HCT116 (cell line): ENCODE results near the gene C1QB. TPM values are rescaled to one million over a fixed set of nuclear protein-coding genes. Genes with fewer than 3 reads are reported as not detected.

Source experiments
- ATAC-seq: fragments of 200-7000 bp; cut with Tn5 transposase; 2 replicates; pipeline ENCODE4 v1.9.1; 2020; ENCODE audit warnings: mild to moderate bottlenecking, moderate library complexity
- BruUV-seq: library from RNA; stranded (reverse); fragments of 400-500 nt; replicated peaks from 2 replicates; lab custom pipeline; 2021; lab: Mats Ljungman, UMichigan
- CTCF ChIA-PET: fragments of 300-600 bp; sonication (Branson Sonifier 250); formaldehyde crosslinking; loops from one replicate; lab custom pipeline; 2021; ENCODE audit warnings: antibody characterized with exemption; lab: Charles Lee
- POLR2A ChIA-PET: fragments of 300-600, 350-600 bp; sonication (Branson Sonifier 250); formaldehyde crosslinking; loops from one replicate; lab custom pipeline; 2021; ENCODE audit warnings: antibody characterized with exemption; lab: Charles Lee
- RAD21 ChIA-PET, 2 experiments: fragments of 300-600 bp; sonication (Branson Sonifier 250); formaldehyde crosslinking; loops; one replicate each; lab custom pipeline; 2023; ENCODE audit warnings: low total read pairs in 2 of 2; ENCODE audit not compliant: uncharacterized antibody in 2 of 2, unreplicated experiment in 2 of 2, low non-redundant PET in 1 of 2; lab: Charles Lee
- DNase-seq: peaks from one replicate; pipeline ENCODE4 v3.0.0-alpha.2; 2010; ENCODE audit warnings: low read depth, low spot score
- H2AFZ ChIP-seq: fragments of 200-600 bp; shearing (Covaris generic), sonication (generic); 2 replicates; pipeline ENCODE4 v1.6.1; 2017; ENCODE audit warnings: low read depth, mixed run types, mixed read lengths, antibody characterized with exemption, low read length; ENCODE audit not compliant: poor library complexity, severe bottlenecking
- H3K27ac ChIP-seq: 2 replicates; pipeline ENCODE4 v1.5.1; 2012; ENCODE audit warnings: low read depth, low read length
- H3K27me3 ChIP-seq: fragments of 200-600 bp; sonication (generic); 2 replicates; pipeline ENCODE4 v1.6.1; 2016; ENCODE audit warnings: mixed run types, low read length, mixed read lengths; ENCODE audit not compliant: insufficient read depth
- H3K36me3 ChIP-seq, 2 experiments: fragments of 200-500 bp in 1 of 2; fragments of 200-600 bp in 1 of 2; sonication (Bioruptor generic) in 1 of 2; sonication (generic) in 1 of 2; 2 replicates each; pipeline versions ENCODE4 v1.5.1 to v1.6.1; 2014 to 2016; ENCODE audit warnings: low read length in 2 of 2, inconsistent platforms in 1 of 2, mixed read lengths in 1 of 2, mixed run types in 1 of 2; ENCODE audit not compliant: insufficient read depth in 2 of 2, control insufficient read depth in 1 of 2
- H3K4me1 ChIP-seq, 2 experiments: fragments of 200-600 bp in 1 of 2; sonication (generic) in 1 of 2; 2 replicates each; pipeline versions ENCODE4 v1.5.1 to v1.6.1; 2012 to 2017; ENCODE audit warnings: low read length in 2 of 2, inconsistent platforms in 1 of 2, mild to moderate bottlenecking in 1 of 2, mixed read lengths in 1 of 2, mixed run types in 1 of 2, moderate library complexity in 1 of 2; ENCODE audit not compliant: insufficient read depth in 2 of 2, control insufficient read depth in 1 of 2
- H3K4me2 ChIP-seq: fragments of 200-600 bp; sonication (generic); 2 replicates; pipeline ENCODE4 v1.6.1; 2017; ENCODE audit warnings: mixed run types, low read length, mixed read lengths
- H3K4me3 ChIP-seq, 2 experiments: fragments of 200-600 bp in 1 of 2; sonication (generic) in 1 of 2; replicated peaks in 1 of 2; 2 replicates each; pipeline ENCODE4 v1.5.1; 2011 to 2016; ENCODE audit warnings: low read length in 2 of 2, control low read depth in 1 of 2, low read depth in 1 of 2, mild to moderate bottlenecking in 1 of 2, mixed read lengths in 1 of 2, mixed run types in 1 of 2
- H3K79me2 ChIP-seq: fragments of 200-600 bp; sonication (generic); 2 replicates; pipeline ENCODE4 v1.6.1; 2017; ENCODE audit warnings: mild to moderate bottlenecking, mixed run types, low read length, moderate library complexity, mixed read lengths; ENCODE audit not compliant: insufficient read depth
- H3K9ac ChIP-seq: fragments of 200-600 bp; sonication (generic); 2 replicates; pipeline ENCODE4 v1.6.1; 2016; ENCODE audit warnings: low read length, mixed read lengths
- H3K9me2 ChIP-seq: fragments of 200-600 bp; sonication (generic), shearing (Covaris generic); 2 replicates; pipeline ENCODE4 v1.6.1; 2017; ENCODE audit warnings: mixed run types, mild to moderate bottlenecking, moderate library complexity; ENCODE audit not compliant: insufficient read depth
- H3K9me3 ChIP-seq, 2 experiments: fragments of 200-500 bp in 1 of 2; fragments of 200-600 bp in 1 of 2; sonication (Bioruptor generic) in 1 of 2; sonication (generic) in 1 of 2; 2 replicates each; pipeline ENCODE4 v1.6.1; 2014 to 2017; ENCODE audit warnings: low read length in 2 of 2, mixed read lengths in 2 of 2, inconsistent platforms in 1 of 2, low read depth in 1 of 2, mild to moderate bottlenecking in 1 of 2, mixed run types in 1 of 2, moderate library complexity in 1 of 2; ENCODE audit not compliant: control insufficient read depth in 1 of 2, insufficient read depth in 1 of 2
- H4K20me1 ChIP-seq: fragments of 200-600 bp; sonication (generic), shearing (Covaris generic); 2 replicates; pipeline ENCODE4 v1.6.1; 2017; ENCODE audit warnings: mixed run types, mild to moderate bottlenecking, moderate library complexity; ENCODE audit not compliant: insufficient read depth
- ELF1 ChIP-seq: IDR thresholded peaks from 2 replicates; pipeline ENCODE4 v1.6.1; 2012; ENCODE audit warnings: low read depth, borderline replicate concordance
- EZH2phosphoT487 ChIP-seq: fragments of 200-600 bp; IDR thresholded peaks from 2 replicates; pipeline ENCODE4 v1.6.1; 2018; ENCODE audit warnings: antibody characterized with exemption, borderline replicate concordance
- FOSL1 ChIP-seq: IDR thresholded peaks from 2 replicates; pipeline ENCODE4 v1.6.1; 2012; ENCODE audit warnings: low read depth
- JUND ChIP-seq: IDR thresholded peaks from 2 replicates; pipeline ENCODE4 v1.6.1; 2012
- POLR2AphosphoS5 ChIP-seq: IDR thresholded peaks from 2 replicates; pipeline ENCODE4 v1.6.1; 2011; ENCODE audit warnings: mild to moderate bottlenecking, low read depth, low read length, moderate library complexity
- RAD21 ChIP-seq: IDR thresholded peaks from 2 replicates; pipeline ENCODE4 v1.6.1; 2012; ENCODE audit warnings: low read depth, mild to moderate bottlenecking
- SIN3A ChIP-seq: IDR thresholded peaks from 2 replicates; pipeline ENCODE4 v1.6.1; 2012; ENCODE audit warnings: low read depth
- SRF ChIP-seq: IDR thresholded peaks from 2 replicates; pipeline ENCODE4 v1.6.1; 2012; ENCODE audit warnings: low read depth
- YY1 ChIP-seq: IDR thresholded peaks from 2 replicates; pipeline ENCODE4 v1.6.1; 2011; ENCODE audit warnings: low read length, low read depth, moderate library complexity, mild to moderate bottlenecking; ENCODE audit not compliant: insufficient replicate concordance; ENCODE audit errors: extremely low read depth
- ZFX ChIP-seq: fragments of 450-650 bp; IDR thresholded peaks from 2 replicates; pipeline ENCODE4 v1.6.1; 2017
- intact Hi-C: fragments of 100-400 bp; cut with micrococcal nuclease; formaldehyde crosslinking; loops from 2 replicates; pipeline ENCODE4 v1.10.0; 2022
- total RNA-seq: library from RNA; stranded (reverse); gene quantifications from one replicate; pipeline ENCODE4 v1.2.1, GENCODE V29; 2021; ENCODE audit not compliant: unreplicated experiment
- TF ChIP-seq, protein P1 (sequence below): IDR thresholded peaks from 2 replicates; pipeline ENCODE4 v1.6.1; 2011; ENCODE audit warnings: mild to moderate bottlenecking, low read length, moderate library complexity; ENCODE audit not compliant: insufficient replicate concordance; ENCODE audit errors: extremely low read depth
- TF ChIP-seq, protein P2 (sequence below): IDR thresholded peaks from 2 replicates; pipeline ENCODE4 v1.6.1; 2012

C1QB gene
- total RNA-seq, 1 experiment from 2014 or later: 0.32 TPM

DNA sequence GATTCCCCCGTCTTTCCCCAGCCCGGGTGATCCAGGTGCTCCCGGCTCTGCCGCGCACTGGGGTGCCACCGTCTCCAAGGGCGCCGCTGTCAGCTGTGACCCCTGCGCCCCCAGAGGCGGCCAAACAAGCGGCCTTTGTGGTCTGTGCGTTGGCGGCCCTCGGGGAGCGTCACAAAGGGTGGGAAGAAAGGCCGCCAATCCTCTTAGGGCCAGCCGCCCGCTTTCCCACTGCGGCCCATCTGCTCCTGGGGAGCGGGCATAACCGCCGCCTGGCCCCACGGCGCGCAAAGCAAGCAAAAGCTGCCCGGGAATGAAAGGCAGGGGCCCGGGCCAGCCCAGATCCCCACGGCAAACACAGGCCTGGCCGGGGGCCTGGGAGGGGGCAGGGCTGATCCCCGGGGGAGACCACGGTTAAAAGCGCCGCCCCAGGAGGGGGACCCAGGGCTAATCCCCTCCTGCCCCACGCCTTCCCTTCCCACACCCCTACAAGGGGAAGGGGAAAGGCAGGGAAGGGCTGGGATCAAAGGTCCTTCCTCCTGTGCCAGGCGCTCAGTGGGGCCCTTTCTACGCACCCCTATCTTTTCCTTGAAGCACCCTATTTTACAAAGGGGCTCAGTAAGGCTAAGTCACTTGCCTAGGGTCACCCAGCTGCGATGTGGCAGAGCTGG, 24.0 kb downstream of the C1QB start:
- ATAC-seq: no peak
- no peak overlapping the region for H3K4me3 ChIP-seq
- no peak overlapping the region for H3K27ac ChIP-seq
- no peaks in the 10 kb centered on the region for H3K36me3 ChIP-seq
- no peaks in the 10 kb centered on the region for H3K27me3 ChIP-seq
- no TSS peak for BruUV-seq
- H3K9me2 ChIP-seq: no peaks in the 10 kb centered on the region
- CTCF ChIA-PET: interaction anchor here (5.1 kb wide), 1 partner anchor 254 kb away, joined by 67 read pairs; no protein-coding TSS in a partner anchor
- RAD21 ChIA-PET: no interaction called here
- TF ChIP-seq EZH2phosphoT487 (no peak), RAD21 (no peak), POLR2AphosphoS5 (no peak), YY1 (no peak), SRF (no peak), FOSL1 (no peak), ZFX (no peak), SIN3A (no peak), JUND (no peak), ELF1 (no peak)
- TF ChIP-seq, protein P1, sequence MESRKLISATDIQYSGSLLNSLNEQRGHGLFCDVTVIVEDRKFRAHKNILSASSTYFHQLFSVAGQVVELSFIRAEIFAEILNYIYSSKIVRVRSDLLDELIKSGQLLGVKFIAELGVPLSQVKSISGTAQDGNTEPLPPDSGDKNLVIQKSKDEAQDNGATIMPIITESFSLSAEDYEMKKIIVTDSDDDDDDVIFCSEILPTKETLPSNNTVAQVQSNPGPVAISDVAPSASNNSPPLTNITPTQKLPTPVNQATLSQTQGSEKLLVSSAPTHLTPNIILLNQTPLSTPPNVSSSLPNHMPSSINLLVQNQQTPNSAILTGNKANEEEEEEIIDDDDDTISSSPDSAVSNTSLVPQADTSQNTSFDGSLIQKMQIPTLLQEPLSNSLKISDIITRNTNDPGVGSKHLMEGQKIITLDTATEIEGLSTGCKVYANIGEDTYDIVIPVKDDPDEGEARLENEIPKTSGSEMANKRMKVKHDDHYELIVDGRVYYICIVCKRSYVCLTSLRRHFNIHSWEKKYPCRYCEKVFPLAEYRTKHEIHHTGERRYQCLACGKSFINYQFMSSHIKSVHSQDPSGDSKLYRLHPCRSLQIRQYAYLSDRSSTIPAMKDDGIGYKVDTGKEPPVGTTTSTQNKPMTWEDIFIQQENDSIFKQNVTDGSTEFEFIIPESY: no peak
- TF ChIP-seq, protein P2, sequence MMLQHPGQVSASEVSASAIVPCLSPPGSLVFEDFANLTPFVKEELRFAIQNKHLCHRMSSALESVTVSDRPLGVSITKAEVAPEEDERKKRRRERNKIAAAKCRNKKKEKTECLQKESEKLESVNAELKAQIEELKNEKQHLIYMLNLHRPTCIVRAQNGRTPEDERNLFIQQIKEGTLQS: no peak
- TF ChIP-seq, all 23 proteins: peak for 0
- no peaks in the 10 kb centered on the region for H3K4me1 ChIP-seq
- no peaks in the 10 kb centered on the region for H3K9me3 ChIP-seq
- H2AFZ ChIP-seq: no peak overlapping the region
- no peaks in the 10 kb centered on the region for H4K20me1 ChIP-seq
- H3K9ac ChIP-seq: no peak overlapping the region
- no peak overlapping the region for H3K4me2 ChIP-seq
- no peak for DNase-seq
- intact Hi-C loops: no loop called here
- POLR2A ChIA-PET: no interaction called here
- H3K79me2 ChIP-seq: no peaks in the 10 kb centered on the region
